ENCODE data around the gene IL17RA.
A peak's percentile ranks its signal among the peaks of the same experiment; 100 is the strongest.

The IL17RA gene

GRCh38 chr22:17107547-17107810, 22.7 kb downstream of the IL17RA start:
- no peak for DNase-seq

- DNase-seq, result no peak
Measured at GRCh38 chr22:17108256-17109112, 23.7 kb downstream of the IL17RA start.

- no peak for DNase-seq
Measured at GRCh38 chr22:17109113-17109865, 24.5 kb downstream of the IL17RA start.

- no peak for DNase-seq
Measured at GRCh38 chr22:17109976-17110375, 25.2 kb downstream of the IL17RA start.

- DNase-seq, result no peak
Measured at GRCh38 chr22:17110791-17111550, 26.2 kb downstream of the IL17RA start.

- no peak for DNase-seq
Measured at GRCh38 chr22:17112491-17113042, 27.8 kb downstream of the IL17RA start.

- DNase-seq, result no peak
Measured at GRCh38 chr22:17113600-17113999, 28.8 kb downstream of the IL17RA start.

- no peak for DNase-seq
Measured at GRCh38 chr22:17114173-17114897, 29.5 kb downstream of the IL17RA start.

- no peak for DNase-seq
Measured at GRCh38 chr22:17114898-17115235, 30.1 kb downstream of the IL17RA start.

GRCh38 chr22:17115236-17115635, 30.4 kb downstream of the IL17RA start:
- no peak for DNase-seq

GRCh38 chr22:17115945-17116565, 31.3 kb downstream of the IL17RA start:
- peak in 1 of 2 experiments; percentile 12 for DNase-seq

GRCh38 chr22:17116572-17117330, 32.0 kb downstream of the IL17RA start:
- DNase-seq, result no peak

GRCh38 chr22:17117400-17117799, 32.6 kb downstream of the IL17RA start:
- no peak for DNase-seq

- peak; percentile 36 to 54 for DNase-seq
Measured at GRCh38 chr22:17117890-17118289, 33.1 kb downstream of the IL17RA start.

- DNase-seq, result no peak
Measured at GRCh38 chr22:17118342-17118741, 33.5 kb downstream of the IL17RA start.

- no peak for DNase-seq
Measured at GRCh38 chr22:17119481-17120202, 34.8 kb downstream of the IL17RA start.

GRCh38 chr22:17120281-17120680, 35.5 kb downstream of the IL17RA start:
- DNase-seq, result peak; percentile 27 to 32

- no peak for DNase-seq
Measured at GRCh38 chr22:17120711-17121232, 36.0 kb downstream of the IL17RA start.

GRCh38 chr22:17121233-17122195, 36.7 kb downstream of the IL17RA start, which contains the start of gene TMEM121B:
Gene TMEM121B, minus strand, starts transcription at chr22:17121360. Its CDS starts 233 bp downstream, at chr22:17121127.
- DNase-seq, result peak; percentile 17 to 29

Measured in AML-193 (cell line).